PC-9 (cell line): Measurements from ENCODE around the gene CLDN6. TPM values are rescaled to one million over a fixed set of nuclear protein-coding genes. Genes with fewer than 3 reads are reported as not detected.

ENCODE experiments used
- BruUV-seq: library from RNA; stranded (reverse); fragments of 400-500 nt; replicated peaks from 2 replicates; lab custom pipeline; 2021; lab: Mats Ljungman, UMichigan
- CTCF ChIA-PET: fragments of 300-600 bp; sonication (Branson Sonifier 250); formaldehyde crosslinking; loops from one replicate; lab custom pipeline; 2022; ENCODE audit warnings: antibody characterized with exemption; lab: Charles Lee
- POLR2A ChIA-PET: fragments of 300-600 bp; sonication (Branson Sonifier 250); formaldehyde crosslinking; loops from one replicate; lab custom pipeline; 2022; ENCODE audit warnings: antibody characterized with exemption; ENCODE audit not compliant: unreplicated experiment; lab: Charles Lee
- DNase-seq, 2 experiments: peaks; one replicate each; pipeline versions ENCODE4 v3.0.0 to v3.0.0-alpha.2; 2015 to 2022; ENCODE audit warnings: mixed read lengths in 1 of 2
- H2AFZ ChIP-seq: fragments of 200-600 bp; sonication (generic); 2 replicates; pipeline ENCODE4 v1.8.1; 2017; ENCODE audit warnings: antibody characterized with exemption
- H3F3A ChIP-seq: fragments of 200-600 bp; sonication (generic); 2 replicates; pipeline ENCODE4 v1.8.1; 2017; ENCODE audit warnings: antibody characterized with exemption, mild to moderate bottlenecking, low read depth; ENCODE audit not compliant: insufficient read depth
- H3K27ac ChIP-seq: fragments of 200-600 bp; sonication (generic); 2 replicates; pipeline ENCODE4 v1.6.1; 2016; ENCODE audit warnings: mixed run types
- H3K27me3 ChIP-seq: fragments of 200-600 bp; sonication (generic); 2 replicates; pipeline ENCODE4 v1.6.1; 2016; ENCODE audit warnings: low read depth, mixed run types; ENCODE audit not compliant: insufficient read depth
- H3K36me3 ChIP-seq: fragments of 200-600 bp; sonication (generic); 2 replicates; pipeline ENCODE4 v1.6.1; 2016; ENCODE audit warnings: low read depth, mixed run types
- H3K4me1 ChIP-seq: fragments of 200-600 bp; sonication (generic); replicated peaks from 2 replicates; pipeline ENCODE4 v1.6.1; 2016; ENCODE audit warnings: mixed run types; ENCODE audit not compliant: insufficient read depth
- H3K4me2 ChIP-seq: fragments of 200-600 bp; sonication (generic); 2 replicates; pipeline ENCODE4 v1.6.1; 2017; ENCODE audit warnings: mixed run types
- H3K4me3 ChIP-seq: fragments of 200-600 bp; sonication (generic); 2 replicates; pipeline ENCODE4 v1.6.1; 2016; ENCODE audit warnings: mixed run types
- H3K79me2 ChIP-seq: fragments of 200-600 bp; sonication (generic); 2 replicates; pipeline ENCODE4 v1.6.1; 2017; ENCODE audit warnings: low read depth, mixed run types
- H3K9me2 ChIP-seq: fragments of 200-600 bp; sonication (generic); 2 replicates; pipeline ENCODE4 v1.8.1; 2017; ENCODE audit warnings: mild to moderate bottlenecking; ENCODE audit not compliant: insufficient read depth
- H3K9me3 ChIP-seq: fragments of 200-600 bp; sonication (generic); 2 replicates; pipeline ENCODE4 v1.8.1; 2016; ENCODE audit warnings: low read depth; ENCODE audit not compliant: insufficient read depth
- H4K20me1 ChIP-seq: fragments of 200-600 bp; sonication (generic); 2 replicates; pipeline ENCODE4 v1.8.1; 2017; ENCODE audit not compliant: insufficient read depth
- EZH2 ChIP-seq: fragments of 200-600 bp; sonication (generic); IDR thresholded peaks from 2 replicates; pipeline ENCODE4 v1.8.0; 2017; ENCODE audit warnings: antibody characterized with exemption, low read depth
- intact Hi-C: fragments of 100-400 bp; cut with micrococcal nuclease; formaldehyde crosslinking; loops from one replicate; pipeline ENCODE4 v1.10.0; 2022; ENCODE audit not compliant: unreplicated experiment
- total RNA-seq: library from RNA; stranded (reverse); gene quantifications from 2 replicates; pipeline ENCODE4 v1.2.3, GENCODE V29; 2021
- TF ChIP-seq, protein P1 (sequence below): fragments of 200-600 bp; sonication (generic); conservative IDR thresholded peaks from 2 replicates; pipeline ENCODE4 v1.6.1; 2017; ENCODE audit warnings: mixed run types, antibody characterized with exemption, mild to moderate bottlenecking, moderate library complexity

Gene CLDN6
- total RNA-seq, 1 experiment from 2014 or later, result 0.26 TPM

GRCh38 chr16:2987833-2988232 lies 30.1 kb downstream of the CLDN6 start:
- no peaks in the 10 kb centered on the region for H3K36me3 ChIP-seq
- no peaks in the 10 kb centered on the region for H3K9me3 ChIP-seq
- H3K9me2 ChIP-seq, result no peaks in the 10 kb centered on the region
- TF ChIP-seq, protein P1, sequence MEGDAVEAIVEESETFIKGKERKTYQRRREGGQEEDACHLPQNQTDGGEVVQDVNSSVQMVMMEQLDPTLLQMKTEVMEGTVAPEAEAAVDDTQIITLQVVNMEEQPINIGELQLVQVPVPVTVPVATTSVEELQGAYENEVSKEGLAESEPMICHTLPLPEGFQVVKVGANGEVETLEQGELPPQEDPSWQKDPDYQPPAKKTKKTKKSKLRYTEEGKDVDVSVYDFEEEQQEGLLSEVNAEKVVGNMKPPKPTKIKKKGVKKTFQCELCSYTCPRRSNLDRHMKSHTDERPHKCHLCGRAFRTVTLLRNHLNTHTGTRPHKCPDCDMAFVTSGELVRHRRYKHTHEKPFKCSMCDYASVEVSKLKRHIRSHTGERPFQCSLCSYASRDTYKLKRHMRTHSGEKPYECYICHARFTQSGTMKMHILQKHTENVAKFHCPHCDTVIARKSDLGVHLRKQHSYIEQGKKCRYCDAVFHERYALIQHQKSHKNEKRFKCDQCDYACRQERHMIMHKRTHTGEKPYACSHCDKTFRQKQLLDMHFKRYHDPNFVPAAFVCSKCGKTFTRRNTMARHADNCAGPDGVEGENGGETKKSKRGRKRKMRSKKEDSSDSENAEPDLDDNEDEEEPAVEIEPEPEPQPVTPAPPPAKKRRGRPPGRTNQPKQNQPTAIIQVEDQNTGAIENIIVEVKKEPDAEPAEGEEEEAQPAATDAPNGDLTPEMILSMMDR, result no peak
- no peak for TF ChIP-seq EZH2
- no peak overlapping the region for H3K27ac ChIP-seq
- H3K4me3 ChIP-seq, result no peak overlapping the region
- ChIA-PET CTCF (no interaction called here), POLR2A (no interaction called here)
- H3K27me3 ChIP-seq, result no peaks in the 10 kb centered on the region
- H3K79me2 ChIP-seq, result no peaks in the 10 kb centered on the region
- H3K4me1 ChIP-seq, result peaks cover 25% of the 10 kb centered on the region; the same call in 1 of the 2 replicates
- H2AFZ ChIP-seq, result no peak overlapping the region
- no peaks in the 10 kb centered on the region for H4K20me1 ChIP-seq
- BruUV-seq, result no TSS peak
- intact Hi-C loops, result no loop called here
- peaks cover 17% of the 10 kb centered on the region; the same call in 1 of the 2 replicates for H3F3A ChIP-seq
- no peak for DNase-seq
- H3K4me2 ChIP-seq, result no peak overlapping the region

GRCh38 chr16:2987286-2987685 lies 30.7 kb downstream of the CLDN6 start:
- Histone ChIP-seq H3K9me2 (no peaks in the 10 kb centered on the region), H3K79me2 (no peaks in the 10 kb centered on the region), H3K4me2 (no peak overlapping the region), H2AFZ (no peak overlapping the region), H3K4me3 (no peak overlapping the region), H4K20me1 (no peaks in the 10 kb centered on the region), H3F3A (peaks cover 20% of the 10 kb centered on the region; the same call in 1 of the 2 replicates), H3K27me3 (no peaks in the 10 kb centered on the region), H3K36me3 (no peaks in the 10 kb centered on the region), H3K9me3 (no peaks in the 10 kb centered on the region), H3K4me1 (peaks cover 20% of the 10 kb centered on the region; the same call in 1 of the 2 replicates), H3K27ac (no peak overlapping the region)
- POLR2A ChIA-PET, result no interaction called here
- no peak for DNase-seq
- intact Hi-C loops, result no loop called here
- no TSS peak for BruUV-seq
- CTCF ChIA-PET, result no interaction called here
- TF ChIP-seq EZH2, result no peak
- TF ChIP-seq, protein P1, result no peak

GRCh38 chr16:2986623-2987188 lies 31.3 kb downstream of the CLDN6 start:
- H3K27ac ChIP-seq, result no peak overlapping the region
- H3K36me3 ChIP-seq, result no peaks in the 10 kb centered on the region
- ChIA-PET CTCF (no interaction called here), POLR2A (no interaction called here)
- H2AFZ ChIP-seq, result no peak overlapping the region
- intact Hi-C loops, result no loop called here
- peaks cover 25% of the 10 kb centered on the region; the same call in 1 of the 2 replicates for H3F3A ChIP-seq
- no peak overlapping the region for H3K4me2 ChIP-seq
- H3K9me3 ChIP-seq, result no peaks in the 10 kb centered on the region
- TF ChIP-seq EZH2, result no peak
- TF ChIP-seq, protein P1, result no peak
- H4K20me1 ChIP-seq, result no peaks in the 10 kb centered on the region
- H3K4me1 ChIP-seq, result peaks cover 20% of the 10 kb centered on the region; the same call in 1 of the 2 replicates
- no peak for DNase-seq
- H3K4me3 ChIP-seq, result no peak overlapping the region
- BruUV-seq, result no TSS peak
- H3K79me2 ChIP-seq, result no peaks in the 10 kb centered on the region
- H3K9me2 ChIP-seq, result no peaks in the 10 kb centered on the region
- no peaks in the 10 kb centered on the region for H3K27me3 ChIP-seq
